ENCODE data around the gene KLRF2. TPM values are rescaled to one million over a fixed set of nuclear protein-coding genes. Genes with fewer than 3 reads are reported as not detected.

The KLRF2 gene
- total RNA-seq, 4 donors from 2014 or later = not detected

DNA sequence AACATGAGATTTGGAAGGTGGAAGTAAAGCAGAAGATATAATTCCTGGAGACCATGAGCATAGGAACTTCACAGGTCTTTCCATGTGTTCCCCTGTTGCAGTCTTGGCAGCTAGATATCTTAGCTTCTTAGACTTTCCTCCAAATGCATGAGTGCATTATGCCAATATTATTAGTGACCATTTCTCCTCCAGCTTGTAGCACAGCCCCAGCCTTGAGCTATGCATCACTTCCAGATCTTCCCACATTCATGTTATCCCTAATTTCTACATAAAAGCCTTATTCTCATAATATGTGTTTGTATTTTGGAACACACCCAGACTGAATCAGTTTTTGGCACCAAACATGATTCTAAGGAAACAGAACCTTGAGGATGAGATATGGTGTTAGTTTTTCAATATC is 23.2 kb upstream of the KLRF2 start:
- H3K4me3 ChIP-seq = no peak overlapping the region
- no peak overlapping the region for H3K27ac ChIP-seq
- no peaks in the 10 kb centered on the region for H3K9me3 ChIP-seq
- H3K4me1 ChIP-seq = no peaks in the 10 kb centered on the region
- H3K27me3 ChIP-seq = no peaks in the 10 kb centered on the region
- in situ Hi-C loops (cut with MboI; ENCODE audit: low pct_ligation_motif_present in 1 of 4, low pct_unique_long_range_greater_than_20kb in 1 of 4, low sequenced_read_pairs in 3 of 4) (no loop called here), intact Hi-C loops (cut with DNase I; ENCODE audit: low total_unique reads) (no loop called here)
- TF ChIP-seq POLR2AphosphoS5 (IDR thresholded peaks at IDR 0.05) (no peak), EP300 (IDR thresholded peaks at IDR 0.05; ENCODE audit: low read depth) (no peak), POLR2A (IDR thresholded peaks at IDR 0.05) (no peak)
- TF ChIP-seq, protein P1, sequence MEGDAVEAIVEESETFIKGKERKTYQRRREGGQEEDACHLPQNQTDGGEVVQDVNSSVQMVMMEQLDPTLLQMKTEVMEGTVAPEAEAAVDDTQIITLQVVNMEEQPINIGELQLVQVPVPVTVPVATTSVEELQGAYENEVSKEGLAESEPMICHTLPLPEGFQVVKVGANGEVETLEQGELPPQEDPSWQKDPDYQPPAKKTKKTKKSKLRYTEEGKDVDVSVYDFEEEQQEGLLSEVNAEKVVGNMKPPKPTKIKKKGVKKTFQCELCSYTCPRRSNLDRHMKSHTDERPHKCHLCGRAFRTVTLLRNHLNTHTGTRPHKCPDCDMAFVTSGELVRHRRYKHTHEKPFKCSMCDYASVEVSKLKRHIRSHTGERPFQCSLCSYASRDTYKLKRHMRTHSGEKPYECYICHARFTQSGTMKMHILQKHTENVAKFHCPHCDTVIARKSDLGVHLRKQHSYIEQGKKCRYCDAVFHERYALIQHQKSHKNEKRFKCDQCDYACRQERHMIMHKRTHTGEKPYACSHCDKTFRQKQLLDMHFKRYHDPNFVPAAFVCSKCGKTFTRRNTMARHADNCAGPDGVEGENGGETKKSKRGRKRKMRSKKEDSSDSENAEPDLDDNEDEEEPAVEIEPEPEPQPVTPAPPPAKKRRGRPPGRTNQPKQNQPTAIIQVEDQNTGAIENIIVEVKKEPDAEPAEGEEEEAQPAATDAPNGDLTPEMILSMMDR (IDR thresholded peaks at IDR 0.05) = no peak
- no peak for DNase-seq
- no peaks in the 10 kb centered on the region for H3K36me3 ChIP-seq

DNA sequence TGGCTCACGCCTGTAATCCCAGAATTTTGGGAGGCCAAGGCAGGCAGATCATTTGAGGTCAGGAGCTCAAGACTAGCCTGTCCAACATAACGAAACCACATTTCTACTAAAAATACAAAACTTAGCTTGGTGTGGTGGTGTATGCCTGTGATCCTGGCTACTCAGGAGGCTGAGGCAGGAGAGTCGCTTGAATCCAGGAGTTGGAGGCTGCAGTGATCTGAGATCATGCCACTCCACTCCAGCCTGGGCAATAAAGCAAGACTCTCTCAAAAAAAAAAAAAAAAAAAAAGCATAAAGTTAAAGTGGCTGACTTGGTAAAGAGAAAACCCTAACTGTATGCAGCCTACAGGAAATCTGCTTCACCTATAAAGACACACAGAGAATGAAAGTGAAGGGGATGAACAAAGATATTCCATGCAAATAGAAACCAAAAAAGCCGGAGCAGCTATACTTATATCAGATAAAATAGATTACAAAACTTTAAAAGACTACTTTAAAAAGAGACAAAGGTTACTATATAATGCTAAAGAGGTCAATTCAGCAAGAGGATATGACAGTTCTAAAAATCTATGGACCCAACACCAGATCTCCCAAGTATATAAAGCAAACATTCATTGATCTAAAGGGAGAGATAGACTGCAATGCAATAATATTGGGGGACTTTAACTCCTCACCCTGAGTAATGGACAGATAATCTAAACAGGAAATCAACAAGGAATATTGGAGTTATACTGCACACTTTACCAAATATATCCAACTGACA is 16.2 kb upstream of the KLRF2 start:
- TF ChIP-seq, protein P1 (IDR thresholded peaks at IDR 0.05) = no peak
- TF ChIP-seq POLR2AphosphoS5 (IDR thresholded peaks at IDR 0.05) (no peak), POLR2A (IDR thresholded peaks at IDR 0.05) (no peak), EP300 (IDR thresholded peaks at IDR 0.05; ENCODE audit: low read depth) (no peak)
- in situ Hi-C loops (cut with MboI; ENCODE audit: low pct_ligation_motif_present in 1 of 4, low pct_unique_long_range_greater_than_20kb in 1 of 4, low sequenced_read_pairs in 3 of 4) = no loop called here
- peak overlapping the region in 1 of 4 donors; percentile 50 for H3K4me3 ChIP-seq

DNA sequence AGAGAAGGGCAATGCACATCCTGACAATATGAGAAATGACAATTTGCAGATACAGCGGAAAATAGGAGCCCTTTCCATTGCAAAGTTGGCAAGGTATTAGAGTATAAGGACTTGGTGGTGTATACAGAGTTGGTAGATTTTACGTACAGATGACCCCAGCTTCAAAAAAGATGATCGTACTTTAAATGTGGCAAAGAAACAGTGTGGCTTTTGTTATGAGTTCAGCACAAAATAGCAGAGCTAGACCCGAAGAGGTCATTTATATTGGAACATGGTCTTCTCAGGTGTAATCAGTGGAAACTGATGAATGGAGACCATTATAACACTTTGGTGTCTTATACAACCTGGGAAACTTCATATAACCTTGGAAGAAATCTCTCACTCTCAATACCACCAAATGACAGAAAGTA is 14.4 kb upstream of the KLRF2 start:
- no peak for DNase-seq
- peaks cover 0 to 4% of the 10 kb centered on the region in 2 donors for H3K9me3 ChIP-seq
- peak overlapping the region in 3 of 4 donors; percentile 0 to 50 (median 3) for H3K4me3 ChIP-seq
- in situ Hi-C loops (cut with MboI; ENCODE audit: low pct_ligation_motif_present in 1 of 4, low pct_unique_long_range_greater_than_20kb in 1 of 4, low sequenced_read_pairs in 3 of 4) = no loop called here
- H3K4me1 ChIP-seq = peaks cover 0 to 8% (median 0%) of the 10 kb centered on the region in 4 donors
- WGBS, 2 donors (ENCODE audit: low coverage in 1 of 2) = 38 to 59% methylated on average over 1 to 4 of the region's 4 CpGs
- H3K27ac ChIP-seq = peak overlapping the region; percentile 21 to 85 (median 65)
- intact Hi-C loops (cut with DNase I; ENCODE audit: low total_unique reads) = no loop called here
- H3K36me3 ChIP-seq = no peaks in the 10 kb centered on the region
- no peaks in the 10 kb centered on the region for H3K27me3 ChIP-seq
- TF ChIP-seq EP300 (IDR thresholded peaks at IDR 0.05; ENCODE audit: low read depth) (no peak), POLR2A (IDR thresholded peaks at IDR 0.05) (no peak), POLR2AphosphoS5 (IDR thresholded peaks at IDR 0.05) (no peak)
- TF ChIP-seq, protein P1 (IDR thresholded peaks at IDR 0.05) = no peak

More for the DNA sequence above, 16.2 kb upstream of the KLRF2 start:
- Histone ChIP-seq H3K27ac (peak overlapping the region in 3 of 4 donors; percentile 33 to 82 (median 44)), H3K9me3 (peaks cover 0 to 4% of the 10 kb centered on the region in 2 donors), H3K36me3 (no peaks in the 10 kb centered on the region), H3K4me1 (peaks cover 0 to 3% (median 0%) of the 10 kb centered on the region in 4 donors), H3K27me3 (no peaks in the 10 kb centered on the region)
- 53 to 54% methylated on average over 3 to 4 of the region's 4 CpGs for WGBS, 2 donors (ENCODE audit: low coverage in 1 of 2)
- DNase-seq = no peak
- intact Hi-C loops (cut with DNase I; ENCODE audit: low total_unique reads) = no loop called here

DNA sequence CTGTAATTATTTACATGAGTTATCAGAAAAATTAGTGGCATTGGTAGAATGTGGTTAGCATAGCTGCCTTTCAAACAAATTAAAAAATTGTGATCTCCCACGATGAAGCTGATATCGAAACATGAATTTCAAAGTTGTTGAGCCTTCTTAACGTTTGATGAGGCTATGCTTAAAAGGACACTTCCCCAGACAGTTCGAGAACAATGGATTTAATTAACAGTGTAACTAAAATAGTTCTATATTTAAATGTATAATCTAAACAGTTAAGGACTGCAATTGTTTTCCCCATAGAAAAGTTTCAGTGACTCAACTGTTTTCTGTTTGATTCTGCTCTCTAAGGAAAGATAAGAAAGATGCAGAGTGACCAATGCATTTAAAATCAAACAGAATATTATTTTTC is 13.8 kb upstream of the KLRF2 start:
- H3K4me3 ChIP-seq = peak overlapping the region in 3 of 4 donors; percentile 3 to 50 (median 44)
- no peaks in the 10 kb centered on the region for H3K27me3 ChIP-seq
- in situ Hi-C loops (cut with MboI; ENCODE audit: low pct_ligation_motif_present in 1 of 4, low pct_unique_long_range_greater_than_20kb in 1 of 4, low sequenced_read_pairs in 3 of 4) = no loop called here
- intact Hi-C loops (cut with DNase I; ENCODE audit: low total_unique reads) = no loop called here
- no peak for TF ChIP-seq POLR2AphosphoS5 (IDR thresholded peaks at IDR 0.05)
- no peak for TF ChIP-seq EP300 (IDR thresholded peaks at IDR 0.05; ENCODE audit: low read depth)
- TF ChIP-seq POLR2A (IDR thresholded peaks at IDR 0.05) = no peak
- TF ChIP-seq, protein P1 (IDR thresholded peaks at IDR 0.05) = no peak
- peak overlapping the region; percentile 21 to 85 (median 65) for H3K27ac ChIP-seq
- no peak for DNase-seq
- H3K36me3 ChIP-seq = no peaks in the 10 kb centered on the region
- WGBS, 2 donors (ENCODE audit: low coverage in 1 of 2) = 38 to 49% methylated on average over 4 of the region's 4 CpGs
- peaks cover 0 to 4% of the 10 kb centered on the region in 2 donors for H3K9me3 ChIP-seq
- H3K4me1 ChIP-seq = peaks cover 0 to 8% (median 0%) of the 10 kb centered on the region in 4 donors

Measured in transverse colon (tissue), 4 donors.